Left cardiac atrium (tissue), 4 donors: ENCODE results near the gene CCL18. TPM values are rescaled to one million over a fixed set of nuclear protein-coding genes. Genes with fewer than 3 reads are reported as not detected.
"Not testable (repeated sequence)": the region's sequence is repeated elsewhere in the genome, so short reads cannot be mapped to it uniquely, and the experiment has no call there.

Source experiments
- ATAC-seq, 2 donors: fragments of 200-7000 bp; cut with Tn5 transposase; one replicate each; pipeline ENCODE4 v1.9.1; 2020; ENCODE audit warnings: mild to moderate bottlenecking in 2 of 2, moderate library complexity in 2 of 2
- DNase-seq: peaks from one replicate; pipeline ENCODE4 v3.0.0-alpha.2; 2020
- intact Hi-C, 2 donors: fragments of 100-400 bp; cut with DNase I; formaldehyde crosslinking; loops; one replicate each; pipeline versions ENCODE4 v1.14.1 to v1.15.1; 2022 to 2023
- total RNA-seq, 2 donors: library from RNA; stranded (reverse); fragmentation: NEBNext Ultra II Directional; extraction: Animal tissue kit (Norgen Biotek cat#: 25700); gene quantifications; one replicate each; pipeline ENCODE4 v1.2.1, GENCODE V29; 2021
- donor health status: DM: no; HTN: yes; CAD: no.
- donor health status: DM: no; HTN: yes; CAD: no; lungs with severe emphysema.
- donor health status: DM: yes; HTN: yes; CAD: no.
- donor health status: Dilated cardiomyopathy.

Gene CCL18
- total RNA-seq, 2 donors from 2014 or later, result 10.2 to 16.0 TPM

DNA sequence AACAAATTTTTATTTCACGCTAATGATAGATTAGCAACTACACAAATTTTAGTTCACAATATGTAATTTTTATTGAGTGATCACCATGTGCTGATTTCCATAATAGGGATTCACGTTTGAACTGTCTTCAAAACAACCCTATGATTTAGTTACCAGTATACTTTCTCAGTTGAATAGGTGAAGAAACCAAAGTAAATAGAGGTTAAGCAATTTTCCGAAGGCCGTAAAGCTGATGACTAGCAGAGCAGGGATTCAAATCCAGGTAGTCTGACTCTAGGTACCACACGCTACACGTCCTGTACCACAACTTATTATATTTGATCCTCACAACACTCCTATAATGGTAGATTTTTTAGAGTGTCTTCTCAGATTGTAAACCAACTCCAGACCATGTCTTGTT lies 28.6 kb downstream of the CCL18 start:
- intact Hi-C loops, DNase-seq, ATAC-seq: not testable (repeated sequence)

DNA sequence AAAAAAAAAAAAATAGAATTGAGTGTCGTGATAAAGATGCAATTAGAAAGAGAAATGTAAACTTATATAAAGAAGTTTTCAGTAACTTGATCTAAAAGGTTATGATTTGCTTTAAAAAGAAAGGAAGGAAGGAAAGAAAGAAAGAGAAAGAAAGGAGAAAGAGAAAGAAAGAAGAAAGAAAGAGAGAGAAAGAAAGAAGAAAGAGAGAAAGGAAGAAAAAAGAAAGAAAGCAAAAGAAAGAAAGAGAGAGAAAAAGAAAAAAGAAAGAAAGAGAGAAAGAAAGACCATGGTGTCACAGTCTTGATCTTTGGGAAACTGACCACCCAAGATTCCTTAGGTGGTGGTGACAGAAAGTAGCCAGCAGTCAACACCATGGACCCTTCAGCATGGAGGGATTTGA lies 30.2 kb downstream of the CCL18 start:
- intact Hi-C loops, result no loop called here
- DNase-seq, result no peak
- ATAC-seq, result no peak

DNA sequence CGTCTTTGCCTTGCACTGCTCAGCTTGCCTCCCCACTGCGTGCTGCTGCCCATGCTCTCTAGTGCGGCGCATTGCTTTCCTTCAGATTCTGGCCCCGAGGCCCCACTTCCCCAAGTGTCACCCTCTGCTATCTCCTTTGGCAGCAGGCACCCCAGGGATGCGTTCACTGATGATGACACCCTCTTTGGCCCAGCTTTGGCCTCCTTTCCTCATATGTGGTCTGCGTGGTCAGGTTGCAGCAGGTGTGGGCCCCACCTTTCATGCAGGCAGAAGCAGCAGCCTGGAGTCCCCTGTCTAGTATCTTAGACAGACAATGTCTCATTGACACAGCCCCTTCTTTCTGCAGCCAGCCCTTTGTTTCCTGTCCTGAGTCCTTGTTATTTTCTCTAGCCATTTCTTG lies 30.7 kb downstream of the CCL18 start:
- intact Hi-C loops, result no loop called here
- no peak for DNase-seq
- no peak for ATAC-seq

DNA sequence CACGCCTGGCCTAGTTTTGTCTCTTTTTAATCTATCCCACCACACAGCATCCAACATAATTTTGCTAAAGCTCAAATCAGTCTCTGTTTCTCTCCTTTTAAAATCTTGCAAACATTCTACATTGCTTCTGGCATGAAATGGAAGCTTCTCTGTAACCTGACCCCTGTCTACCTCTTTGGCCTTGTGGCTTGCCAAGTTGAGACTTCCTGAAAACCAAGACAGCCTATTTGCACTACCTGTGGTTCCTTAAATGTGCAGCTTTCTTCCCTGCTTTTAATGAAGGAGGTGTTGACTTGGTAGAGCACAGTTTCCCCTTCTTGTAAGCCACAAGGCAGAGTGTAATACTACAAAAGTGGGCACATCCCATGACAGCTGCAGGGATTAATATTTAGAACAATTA lies 31.9 kb downstream of the CCL18 start:
- intact Hi-C loops, result no loop called here
- ATAC-seq (no peak), DNase-seq (no peak)

DNA sequence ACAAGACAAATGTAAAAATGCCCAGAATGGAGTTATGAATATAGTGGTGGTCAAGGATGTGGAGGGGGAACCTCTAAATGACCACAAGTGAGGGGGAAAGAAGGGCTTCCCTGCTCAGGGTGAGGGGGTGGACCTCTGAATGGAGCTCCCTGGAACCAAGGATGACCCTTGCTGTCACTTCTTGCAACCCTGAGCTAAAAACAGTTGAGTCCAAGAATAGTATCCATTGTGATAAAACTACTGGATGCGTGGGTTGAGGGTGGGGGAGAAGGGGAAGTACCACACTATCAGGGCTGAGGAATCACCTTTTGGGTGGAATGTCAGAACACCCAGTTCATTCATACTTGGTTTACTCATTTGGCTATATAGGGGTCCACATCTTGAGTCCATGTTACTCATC lies 34.9 kb downstream of the CCL18 start:
- DNase-seq, ATAC-seq, intact Hi-C loops: not testable (repeated sequence)

DNA sequence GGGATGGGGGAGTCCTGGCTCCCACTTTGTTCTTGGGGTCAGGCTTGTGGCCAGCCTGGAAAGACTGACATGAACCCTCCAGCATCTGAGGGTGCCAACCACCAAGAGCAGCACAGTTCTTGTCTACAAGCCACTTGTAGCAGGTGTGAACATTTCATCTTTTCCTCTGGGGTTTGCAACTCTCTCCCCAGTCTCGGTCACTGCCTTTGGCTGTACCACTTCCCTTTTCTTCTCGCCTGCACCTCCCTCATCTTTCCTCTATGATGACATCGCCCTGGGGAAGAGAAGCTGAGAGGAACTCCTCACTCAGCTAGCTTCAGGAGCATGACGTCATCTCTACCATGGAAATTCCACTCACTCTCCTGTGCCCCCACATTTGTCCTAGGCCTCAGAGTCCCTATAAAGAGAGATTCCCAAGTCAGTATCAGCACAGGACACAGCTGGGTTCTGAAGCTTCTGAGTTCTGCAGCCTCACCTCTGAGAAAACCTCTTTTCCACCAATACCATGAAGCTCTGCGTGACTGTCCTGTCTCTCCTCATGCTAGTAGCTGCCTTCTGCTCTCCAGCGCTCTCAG lies 39.4 kb downstream of the CCL18 start, which contains the start of gene CCL4:
CCL4 (plus strand) TSS at position 427 of the 575 bp plus-strand sequence; CDS start at position 506, 79 bp downstream.
- peak; percentile 63 to 79 for ATAC-seq
- DNase-seq, intact Hi-C loops: not testable (repeated sequence)

DNA sequence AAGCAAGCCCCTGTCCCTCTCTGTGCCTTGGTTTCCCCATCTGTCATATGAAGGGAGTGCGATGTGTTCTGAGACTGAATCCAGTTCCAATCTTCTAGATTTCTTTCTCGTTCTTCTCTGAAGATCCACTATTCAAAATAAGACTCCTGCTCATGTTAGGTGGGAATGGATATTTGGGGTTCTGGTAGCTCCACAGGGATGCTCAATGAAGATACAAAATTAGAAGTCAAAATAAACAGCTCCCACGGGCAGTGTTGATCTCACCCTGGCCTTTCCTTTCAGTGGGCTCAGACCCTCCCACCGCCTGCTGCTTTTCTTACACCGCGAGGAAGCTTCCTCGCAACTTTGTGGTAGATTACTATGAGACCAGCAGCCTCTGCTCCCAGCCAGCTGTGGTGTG lies 40.2 kb downstream of the CCL18 start:
- intact Hi-C loops, DNase-seq: not testable (repeated sequence)
- ATAC-seq, result peak in 1 of 2 donors; percentile 12

DNA sequence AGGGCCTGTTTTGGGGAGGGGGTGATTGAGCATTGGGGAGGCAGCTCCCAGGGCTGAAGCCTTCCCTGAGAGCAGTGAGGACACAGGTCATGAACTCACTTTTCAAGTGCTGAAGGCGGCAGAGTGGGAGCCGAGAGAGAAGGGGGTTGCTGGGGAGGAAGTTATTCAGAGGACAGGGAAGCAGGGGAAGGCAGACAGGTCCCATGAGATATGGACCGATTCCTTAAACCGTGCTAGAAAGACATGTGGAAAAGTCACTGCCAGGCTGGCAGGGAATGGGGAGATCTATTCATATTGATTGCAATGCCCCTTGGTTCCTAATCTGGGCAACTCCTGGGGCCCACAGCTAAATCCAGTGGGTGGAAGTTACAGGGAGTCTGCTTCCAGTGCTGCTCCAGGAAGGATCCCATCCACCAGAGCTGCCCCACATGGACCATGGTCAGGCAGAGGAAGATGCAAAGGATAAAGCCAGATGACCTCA lies 40.7 kb downstream of the CCL18 start:
- DNase-seq (no peak), ATAC-seq (no peak)
- intact Hi-C loops, result no loop called here

DNA sequence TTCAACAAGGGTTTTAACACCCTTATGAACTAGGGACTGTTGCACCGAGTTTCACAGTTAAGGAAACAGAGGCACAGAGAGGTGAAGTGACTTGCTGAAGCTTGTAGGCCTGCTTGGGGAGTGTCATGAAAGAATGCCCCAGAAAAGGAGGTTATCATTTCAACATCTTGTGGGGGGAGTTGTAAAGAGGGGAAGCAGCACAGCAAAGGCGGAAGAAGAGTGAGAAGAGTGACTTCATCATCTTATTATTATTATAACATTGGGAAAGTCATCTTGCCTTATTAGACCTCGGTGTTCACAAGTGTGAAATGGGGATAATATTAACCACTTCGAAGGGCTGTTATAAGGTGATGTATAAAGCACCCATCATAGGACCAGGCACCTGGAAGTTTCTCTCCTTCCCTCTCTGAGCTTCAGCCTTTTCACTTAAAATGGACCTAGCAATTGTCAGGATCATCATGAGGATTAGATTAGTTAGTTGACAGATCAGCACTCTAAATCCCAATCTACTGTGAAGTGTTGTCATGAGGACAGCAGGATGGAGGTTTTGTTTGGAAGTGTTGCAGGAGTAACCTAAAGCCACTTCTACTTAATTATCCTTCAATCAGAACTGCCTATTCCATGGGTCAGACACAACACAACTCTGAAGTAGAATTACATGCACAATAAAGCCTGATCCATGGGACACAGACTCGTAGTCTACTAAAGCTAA lies 41.9 kb downstream of the CCL18 start:
- no peak for ATAC-seq
- intact Hi-C loops, result no loop called here
- DNase-seq, result no peak

DNA sequence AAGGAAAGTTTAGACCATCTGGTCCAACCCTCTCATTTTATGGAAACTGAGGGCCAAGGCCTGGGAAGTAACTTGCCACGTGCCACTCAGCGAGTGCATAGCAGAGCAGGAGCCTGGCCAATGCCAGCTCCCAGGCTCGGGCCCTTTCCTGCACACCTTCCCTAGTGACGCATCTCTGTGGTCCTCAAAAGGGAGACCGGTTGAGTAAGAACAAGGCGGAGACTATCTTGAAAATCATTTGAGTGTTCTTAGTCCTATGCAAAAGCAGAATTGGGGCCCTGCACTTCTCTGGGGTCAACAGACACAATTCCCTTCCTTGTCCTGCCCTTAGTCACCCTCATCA lies 42.4 kb downstream of the CCL18 start:
- no peak for DNase-seq
- intact Hi-C loops, result no loop called here
- no peak for ATAC-seq

DNA sequence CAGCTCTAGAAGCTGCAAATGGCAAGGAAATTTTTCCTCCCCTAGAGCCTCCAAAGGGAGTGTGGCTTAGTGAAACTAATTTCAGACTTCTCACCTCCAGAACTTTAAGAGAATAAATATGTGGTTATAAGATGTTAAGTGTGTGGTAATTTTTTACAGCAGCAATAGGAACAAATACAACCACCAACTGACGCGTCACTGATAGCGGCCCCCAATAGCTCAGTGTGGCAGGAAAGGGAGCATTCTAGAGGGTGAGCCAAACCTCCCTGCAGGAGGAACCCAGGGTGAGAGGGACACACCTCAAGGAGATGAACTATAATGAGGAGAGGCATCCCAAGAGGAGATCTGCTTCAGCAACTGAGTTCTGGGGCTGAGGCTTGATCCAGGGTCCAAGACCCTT lies 43.6 kb downstream of the CCL18 start:
- no peak for DNase-seq
- intact Hi-C loops, result no loop called here
- peak in 1 of 2 donors; percentile 57 for ATAC-seq

DNA sequence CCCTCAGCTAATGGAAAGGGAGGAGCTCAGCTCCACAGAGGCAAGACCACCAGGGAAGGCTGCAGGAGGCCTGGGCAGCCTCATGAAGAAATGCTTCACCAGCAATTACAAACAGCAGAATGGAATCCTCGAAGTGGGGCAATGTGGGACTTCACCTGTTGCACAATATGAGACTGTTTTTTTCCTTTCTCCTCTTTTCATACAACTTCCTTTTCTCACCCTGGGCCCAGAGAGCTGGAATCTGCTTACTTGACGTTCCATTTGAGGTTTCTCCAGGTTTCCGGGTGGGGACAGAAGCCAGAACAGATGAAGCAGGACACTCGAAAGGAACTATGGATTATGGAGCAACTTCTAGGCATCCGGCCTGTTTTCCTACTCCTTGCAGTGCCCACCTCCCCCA lies 44.2 kb downstream of the CCL18 start:
- peak in 1 of 2 donors; percentile 31 for ATAC-seq
- intact Hi-C loops, DNase-seq: not testable (repeated sequence)

DNA sequence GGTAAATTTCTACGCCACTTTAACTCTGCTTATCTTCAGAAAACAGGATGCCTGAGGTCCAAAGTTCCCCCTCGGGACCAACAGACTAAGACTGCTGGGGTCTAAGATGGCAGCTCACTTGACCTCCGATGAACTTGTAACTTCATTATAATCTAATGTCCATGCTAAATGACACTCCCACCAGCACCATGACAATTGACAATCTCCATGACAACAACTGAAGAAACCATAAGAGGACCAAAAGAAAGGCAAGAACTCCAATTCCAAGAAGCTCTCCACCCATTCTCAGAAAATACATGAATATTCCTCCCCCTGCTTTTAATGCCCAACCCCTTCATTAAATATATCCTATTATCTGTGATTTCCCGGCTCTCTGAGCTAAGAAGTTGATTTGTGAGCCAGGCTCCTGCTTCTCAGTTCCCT lies 47.0 kb downstream of the CCL18 start:
- ATAC-seq (no peak), DNase-seq (no peak)
- intact Hi-C loops, result no loop called here

DNA sequence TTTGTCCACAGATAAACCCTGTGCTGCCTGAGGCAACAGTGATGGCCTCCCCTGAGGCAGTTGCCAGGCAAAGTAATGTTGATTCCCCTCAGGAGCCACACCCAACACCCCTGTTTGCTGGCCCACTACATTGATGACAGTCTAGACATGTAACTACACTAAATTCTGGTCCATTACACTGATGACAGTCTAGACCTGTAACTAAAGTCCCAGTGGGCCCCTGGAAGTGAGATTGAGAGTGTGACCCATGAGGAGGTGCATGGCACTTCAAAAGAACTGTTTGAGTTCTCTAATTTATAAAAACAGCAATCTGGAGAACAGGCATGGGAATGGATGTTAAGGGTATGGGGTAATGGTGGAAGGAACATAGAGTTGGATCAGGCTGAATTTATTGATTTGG lies 48.5 kb downstream of the CCL18 start:
- intact Hi-C loops, result no loop called here
- ATAC-seq (no peak), DNase-seq (no peak)

DNA sequence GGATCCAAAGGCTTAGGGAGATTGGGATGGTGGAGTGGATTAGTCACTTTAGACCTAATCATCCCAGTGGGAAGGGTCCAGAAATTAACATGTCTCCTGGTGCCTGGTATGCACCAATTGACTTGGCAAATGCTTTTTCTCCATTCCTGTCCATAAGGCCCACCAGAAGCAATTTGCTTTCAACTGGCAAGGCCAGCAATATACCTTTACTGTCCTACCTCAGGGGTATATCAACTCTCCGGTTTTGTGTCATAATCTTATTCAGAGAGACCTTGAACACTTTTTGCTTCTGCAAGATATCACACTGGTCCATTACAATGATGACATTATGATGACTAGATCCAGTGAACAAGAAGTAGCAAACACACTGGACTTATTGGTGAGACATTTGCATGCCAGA lies 49.1 kb downstream of the CCL18 start:
- intact Hi-C loops, ATAC-seq: not testable (repeated sequence)

DNA sequence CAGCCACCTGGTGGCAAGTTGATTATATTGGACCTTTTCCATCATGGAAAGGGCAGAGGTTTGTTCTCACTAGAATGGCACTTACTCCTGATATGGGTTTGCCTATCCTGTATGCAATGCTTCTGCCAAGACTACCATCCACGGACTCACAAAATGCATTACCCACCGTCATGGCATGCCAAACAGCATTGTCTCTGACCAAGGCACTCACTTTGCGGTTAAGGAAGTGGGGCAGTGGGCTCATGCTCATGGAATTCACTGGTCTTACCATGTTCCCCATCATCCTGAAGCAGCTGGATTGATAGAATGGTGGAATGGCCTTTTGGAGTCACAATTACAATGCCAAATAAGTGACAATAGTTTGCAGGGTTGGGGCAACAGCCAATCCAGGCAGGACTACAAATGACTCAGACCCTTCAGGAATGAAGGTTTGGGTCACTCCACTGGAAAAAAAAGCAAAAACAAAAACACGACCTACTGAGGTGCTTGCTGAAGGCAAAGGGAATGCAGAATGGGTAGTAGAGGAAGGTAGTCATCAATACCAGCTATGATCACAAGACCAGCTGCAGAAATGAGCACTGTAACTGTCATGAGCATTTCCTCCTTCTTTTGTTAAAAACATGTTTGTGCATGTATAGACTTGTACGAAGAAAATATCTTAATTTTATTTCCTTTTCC lies 51.0 kb downstream of the CCL18 start:
- ATAC-seq, DNase-seq, intact Hi-C loops: not testable (repeated sequence)

More for the DNA sequence above, 49.1 kb downstream of the CCL18 start:
- not testable (repeated sequence) for DNase-seq

DNA sequence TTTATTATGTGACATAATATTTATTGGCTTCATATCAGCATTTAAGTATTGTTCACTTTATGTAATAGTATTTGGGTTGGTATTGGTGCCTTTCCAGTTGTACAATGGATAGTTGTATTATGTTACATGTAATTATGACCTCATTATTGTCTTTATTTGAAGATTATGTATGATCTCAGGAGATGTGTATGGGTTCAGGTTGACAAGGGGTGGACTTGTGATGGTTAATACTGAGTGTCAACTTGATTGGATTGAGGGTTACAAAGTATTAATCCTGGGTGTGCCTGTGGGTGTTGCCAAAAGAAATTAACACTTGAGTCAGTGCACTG lies 51.5 kb downstream of the CCL18 start:
- ATAC-seq, DNase-seq, intact Hi-C loops: not testable (repeated sequence)

DNA sequence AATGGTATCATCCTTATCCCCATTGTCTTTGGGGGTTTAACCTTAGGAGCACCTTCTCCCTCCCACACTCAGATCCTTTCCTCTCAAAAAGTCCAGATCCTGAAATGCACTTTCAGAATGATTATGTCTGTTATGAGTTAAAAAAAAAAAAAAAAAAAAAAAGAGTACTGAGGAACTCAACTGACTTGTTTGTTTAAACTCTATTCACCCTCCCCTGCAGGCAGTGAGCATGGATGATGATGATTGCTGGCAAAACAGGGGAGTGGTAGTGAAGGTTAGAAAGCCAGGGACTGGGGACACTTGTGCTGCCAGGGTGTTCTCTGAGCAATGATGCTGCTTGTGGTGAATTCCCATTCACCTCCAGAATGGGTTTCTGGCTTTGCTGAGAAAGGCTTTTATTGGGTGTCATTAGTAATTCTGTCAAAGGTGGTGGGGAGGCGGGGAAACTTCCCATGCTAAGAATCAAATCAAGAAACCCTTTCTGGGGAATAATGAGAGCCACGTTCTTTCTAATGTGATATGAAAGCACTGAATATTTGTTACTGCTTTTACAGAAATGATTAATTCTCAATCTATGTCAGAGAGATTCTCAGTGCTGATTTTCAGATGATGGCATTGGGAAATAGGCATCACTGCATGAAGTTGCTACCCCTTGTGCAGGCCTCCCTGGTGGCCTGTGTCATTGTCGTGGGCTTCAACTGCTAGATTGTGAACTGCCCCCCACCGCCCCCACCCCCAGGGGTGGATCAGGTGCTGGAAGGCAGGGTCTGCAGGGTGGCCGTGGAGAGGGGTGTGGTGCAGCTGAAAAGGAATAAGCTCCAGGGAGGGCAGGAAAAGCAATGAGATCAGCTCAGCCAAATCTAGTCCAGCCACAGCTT lies 53.7 kb downstream of the CCL18 start:
- DNase-seq (no peak), ATAC-seq (no peak)
- intact Hi-C loops, result no loop called here
